GM12874 (cell line): ENCODE data around the gene SAP30L.

Experiments
- CTCF ChIP-seq: IDR thresholded peaks from 2 replicates; pipeline ENCODE4 v1.5.1; 2011; ENCODE audit warnings: low read depth, mild to moderate bottlenecking, control low read depth, low read length, moderate library complexity; ENCODE audit not compliant: insufficient read depth

Gene SAP30L

GRCh38 chr5:154506049-154506715, 60.4 kb downstream of the SAP30L start:
- TF ChIP-seq CTCF: no peak

- no peak for TF ChIP-seq CTCF
Observed at GRCh38 chr5:154506716-154507080, 60.9 kb downstream of the SAP30L start.

GRCh38 chr5:154508114-154508513, 62.3 kb downstream of the SAP30L start:
- TF ChIP-seq CTCF: no peak

- no peak for TF ChIP-seq CTCF
Observed at GRCh38 chr5:154509784-154510555, 64.2 kb downstream of the SAP30L start.
